ENCODE measurements around the gene TMEM151B.

The TMEM151B gene

GRCh38 chr6:44265722-44266233 is 4.5 kb upstream of the TMEM151B start:
- no peak for DNase-seq

- no peak for DNase-seq
These were observed 3.9 kb upstream of the TMEM151B start for GRCh38 chr6:44266347-44266746.

GRCh38 chr6:44267252-44267651 is 3.0 kb upstream of the TMEM151B start:
- no peak for DNase-seq

- peak; percentile 60 for DNase-seq
These were observed 2.1 kb upstream of the TMEM151B start for GRCh38 chr6:44268095-44268628.

GRCh38 chr6:44269178-44269920 is 901 bp upstream of the TMEM151B start:
- DNase-seq = no peak

- DNase-seq = no peak
These were observed 516 bp downstream of the TMEM151B start for GRCh38 chr6:44270526-44271405.

- no peak for DNase-seq
These were observed 1.1 kb downstream of the TMEM151B start for GRCh38 chr6:44271406-44271723.

- DNase-seq = no peak
These were observed 1.7 kb downstream of the TMEM151B start for GRCh38 chr6:44271914-44272313.

GRCh38 chr6:44272529-44272928 is 2.3 kb downstream of the TMEM151B start:
- no peak for DNase-seq

GRCh38 chr6:44272999-44273566 is 2.8 kb downstream of the TMEM151B start:
- no peak for DNase-seq

- no peak for DNase-seq
These were observed 3.4 kb downstream of the TMEM151B start for GRCh38 chr6:44273617-44274016.

GRCh38 chr6:44275271-44275748 is 5.1 kb downstream of the TMEM151B start:
- DNase-seq = no peak

- DNase-seq = no peak
These were observed 5.7 kb downstream of the TMEM151B start for GRCh38 chr6:44275749-44276648.

GRCh38 chr6:44276667-44277640 is 6.7 kb downstream of the TMEM151B start:
- no peak for DNase-seq

GRCh38 chr6:44277763-44278162 is 7.5 kb downstream of the TMEM151B start:
- DNase-seq = no peak

- no peak for DNase-seq
These were observed 8.1 kb downstream of the TMEM151B start for GRCh38 chr6:44278315-44278714.

- DNase-seq = no peak
These were observed 8.8 kb downstream of the TMEM151B start for GRCh38 chr6:44278774-44279697.

GRCh38 chr6:44284121-44284520 is 13.9 kb downstream of the TMEM151B start:
- no peak for DNase-seq

- DNase-seq = no peak
These were observed 14.6 kb downstream of the TMEM151B start for GRCh38 chr6:44284867-44285266.
